RWPE1 (cell line): ENCODE measurements around the gene B4GALT6.

Experiments
- CTCF ChIA-PET: fragments of 350-600 bp; sonication (Branson Sonifier 250); formaldehyde crosslinking; extraction: SDS; loops from one replicate; lab custom pipeline; 2021; lab: Yijun Ruan, JAX
- POLR2A ChIA-PET: fragments of 400-600 bp; formaldehyde crosslinking; extraction: SDS; loops from one replicate; lab custom pipeline; 2020; ENCODE audit warnings: antibody characterized with exemption; ENCODE audit not compliant: low non-redundant PET; lab: Yijun Ruan, JAX
- DNase-seq: peaks from one replicate; pipeline ENCODE4 v3.0.0; 2012; ENCODE audit warnings: low spot score
- H3K27ac ChIP-seq: fragments of 450-650 bp; 2 replicates; pipeline ENCODE4 v1.5.1; 2017
- CTCF ChIP-seq: fragments of 450-650 bp; conservative IDR thresholded peaks from 2 replicates; pipeline ENCODE4 v1.5.1; 2017; ENCODE audit warnings: low read depth, mild to moderate bottlenecking

Gene B4GALT6

GRCh38 chr18:31598021-31598805, 86.2 kb downstream of the B4GALT6 start:
- no peak for TF ChIP-seq CTCF
- no peak overlapping the region for H3K27ac ChIP-seq
- no peak for DNase-seq
- ChIA-PET POLR2A (no interaction called here), CTCF (no interaction called here)

- DNase-seq = no peak
- no peak overlapping the region for H3K27ac ChIP-seq
- TF ChIP-seq CTCF = no peak
- ChIA-PET CTCF (no interaction called here), POLR2A (no interaction called here)
Measured at GRCh38 chr18:31596081-31596872, 88.1 kb downstream of the B4GALT6 start.

GRCh38 chr18:31595121-31595771, 89.1 kb downstream of the B4GALT6 start:
- POLR2A ChIA-PET = no interaction called here
- no peak for TF ChIP-seq CTCF

GRCh38 chr18:31592506-31593157, 91.7 kb downstream of the B4GALT6 start:
- DNase-seq = no peak
- no peak overlapping the region for H3K27ac ChIP-seq
- POLR2A ChIA-PET = no interaction called here
- no peak for TF ChIP-seq CTCF
- CTCF ChIA-PET = no interaction called here

More at GRCh38 chr18:31595121-31595771, 89.1 kb downstream of the B4GALT6 start:
- no peak overlapping the region for H3K27ac ChIP-seq
- no peak for DNase-seq
- CTCF ChIA-PET = no interaction called here

GRCh38 chr18:31591628-31592027, 92.8 kb downstream of the B4GALT6 start, which contains the start of gene TTR:
TSS of gene TTR (plus strand) at chr18:31591877. CDS start at chr18:31591903, 26 bp downstream.
- ChIA-PET POLR2A (no interaction called here), CTCF (no interaction called here)
- no peak within 1 kb of the TSS for H3K27ac ChIP-seq
- DNase-seq = no peak
- TF ChIP-seq CTCF = no peak

GRCh38 chr18:31591113-31591512, 93.3 kb downstream of the B4GALT6 start:
- CTCF ChIA-PET = no interaction called here
- DNase-seq = no peak
- H3K27ac ChIP-seq = no peak overlapping the region
- POLR2A ChIA-PET = no interaction called here
- no peak for TF ChIP-seq CTCF
